Ovary (tissue), 3 donors: ENCODE data around the gene SH2D7.

ENCODE experiments used
- EP300 ChIP-seq: sonication (generic); formaldehyde crosslinking; IDR thresholded peaks from one replicate; pipeline ENCODE4 v1.6.1; 2017; ENCODE audit warnings: antibody characterized with exemption
- POLR2A ChIP-seq: fragments of 450-650 bp; IDR thresholded peaks from one replicate; pipeline ENCODE4 v1.6.1; 2017; ENCODE audit warnings: antibody characterized with exemption, mild to moderate bottlenecking, moderate library complexity
- TF ChIP-seq, protein P1 (sequence below), 3 donors: fragments of 450-650 bp in 2 of 3; fragments of 200-600 bp in 1 of 3; IDR thresholded peaks; one replicate each; pipeline versions ENCODE4 v1.5.1 to v1.8.0; 2016 to 2022; ENCODE audit warnings: antibody characterized with exemption in 3 of 3, mild to moderate bottlenecking in 1 of 3
- donor health status: DM: no; HTN: no; CAD: no.

DNA sequence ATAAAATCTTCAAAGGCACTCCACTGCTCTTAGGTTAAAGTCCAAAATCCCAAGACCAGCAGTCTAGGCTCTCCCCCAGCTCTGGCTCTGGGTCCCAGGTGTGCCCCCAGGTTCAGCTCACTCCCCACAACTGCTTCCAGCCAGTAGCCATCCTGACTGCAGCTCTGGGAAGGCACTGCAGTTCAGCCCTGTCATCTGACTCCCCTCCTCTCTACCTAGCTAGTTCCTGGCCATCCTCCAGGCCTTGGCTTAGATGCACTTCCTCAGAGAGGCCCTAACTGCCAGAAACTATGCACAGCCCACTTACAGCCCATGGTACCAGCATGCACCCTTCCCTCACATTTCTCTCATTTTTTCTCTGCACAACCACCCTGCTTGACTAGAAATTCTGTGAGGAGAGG is 40.4 kb upstream of the SH2D7 start:
- TF ChIP-seq, protein P1, sequence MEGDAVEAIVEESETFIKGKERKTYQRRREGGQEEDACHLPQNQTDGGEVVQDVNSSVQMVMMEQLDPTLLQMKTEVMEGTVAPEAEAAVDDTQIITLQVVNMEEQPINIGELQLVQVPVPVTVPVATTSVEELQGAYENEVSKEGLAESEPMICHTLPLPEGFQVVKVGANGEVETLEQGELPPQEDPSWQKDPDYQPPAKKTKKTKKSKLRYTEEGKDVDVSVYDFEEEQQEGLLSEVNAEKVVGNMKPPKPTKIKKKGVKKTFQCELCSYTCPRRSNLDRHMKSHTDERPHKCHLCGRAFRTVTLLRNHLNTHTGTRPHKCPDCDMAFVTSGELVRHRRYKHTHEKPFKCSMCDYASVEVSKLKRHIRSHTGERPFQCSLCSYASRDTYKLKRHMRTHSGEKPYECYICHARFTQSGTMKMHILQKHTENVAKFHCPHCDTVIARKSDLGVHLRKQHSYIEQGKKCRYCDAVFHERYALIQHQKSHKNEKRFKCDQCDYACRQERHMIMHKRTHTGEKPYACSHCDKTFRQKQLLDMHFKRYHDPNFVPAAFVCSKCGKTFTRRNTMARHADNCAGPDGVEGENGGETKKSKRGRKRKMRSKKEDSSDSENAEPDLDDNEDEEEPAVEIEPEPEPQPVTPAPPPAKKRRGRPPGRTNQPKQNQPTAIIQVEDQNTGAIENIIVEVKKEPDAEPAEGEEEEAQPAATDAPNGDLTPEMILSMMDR (IDR thresholded peaks at IDR 0.05), result no peak
- TF ChIP-seq POLR2A (no peak), EP300 (no peak)
